ENCODE results near the gene ZNF722.
"Not testable (repeated sequence)": the region's sequence is repeated elsewhere in the genome, so short reads cannot be mapped to it uniquely, and the experiment has no call there.

ZNF722 gene
- total RNA-seq: 0 to 0.06 reads per million in 2 experiments

DNA sequence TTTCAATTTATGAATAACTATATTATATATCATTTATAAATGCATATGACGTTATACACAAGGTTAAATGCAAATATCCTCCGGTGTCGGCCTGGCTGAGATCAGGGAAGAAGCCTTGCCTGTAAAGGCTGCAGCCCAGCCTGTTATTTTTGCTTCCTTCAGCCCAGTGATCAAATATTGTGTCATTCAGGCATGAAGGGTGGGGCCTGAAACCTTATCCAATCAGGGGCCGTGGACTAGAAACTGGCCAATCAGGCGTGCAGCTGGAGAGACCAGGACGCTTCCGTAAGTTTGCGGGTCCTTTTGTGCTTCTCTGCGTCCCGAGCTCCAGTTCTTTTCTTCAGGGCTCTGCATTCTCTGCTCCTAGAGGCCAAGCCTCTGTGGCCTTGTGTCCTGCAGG is at the start of gene ZNF722:
TSS of gene ZNF722 (plus strand) at position 301 of the 400 bp plus-strand sequence. CDS start 113 bp downstream, outside the sequence.
- no peak for DNase-seq (ENCODE audit: low read depth)

DNA sequence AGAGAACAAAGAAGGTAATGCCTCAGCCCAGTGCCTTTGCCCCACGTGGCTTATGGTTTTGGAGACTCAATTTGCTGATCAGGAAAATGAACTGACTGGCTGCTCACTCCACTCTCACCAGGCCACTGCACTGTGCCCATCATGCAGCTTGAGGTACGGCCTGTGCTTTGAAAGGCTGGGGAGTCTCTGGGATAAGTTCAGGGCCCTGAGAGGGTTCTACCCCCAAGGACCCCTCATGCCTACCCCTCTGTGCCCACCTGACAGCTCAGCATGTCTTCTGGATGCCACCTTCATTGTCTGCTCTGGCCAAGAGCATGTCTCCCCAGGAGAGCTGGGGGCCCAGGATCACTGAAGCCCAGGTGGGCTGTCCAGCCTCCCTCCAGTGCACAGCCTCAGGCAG is 45.5 kb upstream of the ZNF722 start:
- no peak for DNase-seq (ENCODE audit: low read depth)

DNA sequence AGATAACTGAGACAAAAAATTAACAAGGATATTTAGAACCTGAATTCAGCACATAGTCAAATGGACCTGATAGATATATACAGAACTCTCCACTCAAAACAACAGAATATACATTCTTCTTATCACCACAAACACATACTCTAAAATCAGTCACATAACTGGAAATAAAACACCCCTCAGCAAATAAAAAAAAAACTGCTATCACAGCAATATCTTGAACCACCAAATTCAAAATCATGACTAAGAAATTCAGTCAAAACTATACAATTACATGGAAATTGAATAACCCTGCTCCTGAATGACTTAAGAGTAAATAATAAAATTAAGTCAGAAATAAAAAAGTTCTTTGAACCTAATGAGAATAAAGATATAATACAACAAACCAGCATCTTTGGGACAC is 30.0 kb upstream of the ZNF722 start:
- DNase-seq (ENCODE audit: low read depth): no peak

DNA sequence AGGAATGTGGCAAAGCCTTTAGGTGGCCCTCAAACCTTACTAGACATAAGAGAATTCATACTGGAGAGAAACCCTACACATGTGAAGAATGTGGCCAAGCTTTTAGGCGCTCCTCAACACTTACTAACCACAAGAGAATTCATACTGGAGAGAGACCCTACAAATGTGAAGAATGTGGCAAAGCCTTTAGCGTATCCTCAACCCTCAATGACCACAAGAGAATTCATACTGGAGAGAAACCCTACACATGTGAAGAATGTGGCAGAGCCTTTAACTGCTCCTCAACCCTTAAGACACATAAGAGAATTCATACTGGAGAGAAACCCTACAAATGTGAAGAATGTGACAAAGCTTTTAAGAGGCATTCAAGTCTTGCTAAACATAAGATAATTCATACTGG is 16.8 kb downstream of the ZNF722 start:
- not testable (repeated sequence) for DNase-seq (ENCODE audit: low read depth)

DNA sequence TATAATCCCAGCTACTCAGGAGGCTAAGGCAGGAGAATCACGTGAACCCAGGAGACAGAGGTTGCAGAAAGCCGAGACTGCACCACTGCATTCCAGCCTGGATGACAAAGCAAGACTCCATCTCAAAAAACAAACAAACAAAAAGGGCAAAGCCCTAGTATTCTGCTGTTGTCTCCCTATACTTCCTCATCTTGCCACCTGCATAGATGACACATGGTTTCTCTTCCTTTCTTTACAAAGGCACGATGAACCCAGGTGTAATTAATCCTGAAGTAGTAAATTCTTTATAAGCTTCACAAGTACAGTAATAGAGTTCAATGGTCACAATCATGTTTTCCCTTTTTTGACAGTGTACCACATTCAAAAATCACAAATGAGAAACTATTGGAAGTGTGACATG is 36.7 kb downstream of the ZNF722 start:
- no peak for DNase-seq (ENCODE audit: low read depth)

DNA sequence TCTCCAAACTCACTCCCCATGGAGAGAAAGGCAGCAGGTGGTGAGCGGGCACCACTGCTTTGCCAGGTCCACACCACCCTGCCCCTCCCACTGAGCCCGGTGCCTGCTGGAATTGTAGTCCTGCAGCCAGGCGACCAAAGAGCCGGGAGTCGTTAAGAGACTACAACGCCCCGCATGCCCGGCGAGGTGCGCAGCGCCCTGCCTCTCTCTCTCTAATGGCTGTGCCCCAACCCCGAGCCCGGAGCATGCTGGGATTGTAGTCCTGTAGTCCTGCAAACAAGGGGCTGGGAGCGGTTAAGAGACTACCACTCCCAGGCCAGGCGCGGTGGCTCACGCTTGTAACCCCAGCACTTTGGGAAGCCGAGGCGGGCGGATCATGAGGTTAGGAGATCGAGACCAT is 38.4 kb downstream of the ZNF722 start:
- no peak for DNase-seq (ENCODE audit: low read depth)

DNA sequence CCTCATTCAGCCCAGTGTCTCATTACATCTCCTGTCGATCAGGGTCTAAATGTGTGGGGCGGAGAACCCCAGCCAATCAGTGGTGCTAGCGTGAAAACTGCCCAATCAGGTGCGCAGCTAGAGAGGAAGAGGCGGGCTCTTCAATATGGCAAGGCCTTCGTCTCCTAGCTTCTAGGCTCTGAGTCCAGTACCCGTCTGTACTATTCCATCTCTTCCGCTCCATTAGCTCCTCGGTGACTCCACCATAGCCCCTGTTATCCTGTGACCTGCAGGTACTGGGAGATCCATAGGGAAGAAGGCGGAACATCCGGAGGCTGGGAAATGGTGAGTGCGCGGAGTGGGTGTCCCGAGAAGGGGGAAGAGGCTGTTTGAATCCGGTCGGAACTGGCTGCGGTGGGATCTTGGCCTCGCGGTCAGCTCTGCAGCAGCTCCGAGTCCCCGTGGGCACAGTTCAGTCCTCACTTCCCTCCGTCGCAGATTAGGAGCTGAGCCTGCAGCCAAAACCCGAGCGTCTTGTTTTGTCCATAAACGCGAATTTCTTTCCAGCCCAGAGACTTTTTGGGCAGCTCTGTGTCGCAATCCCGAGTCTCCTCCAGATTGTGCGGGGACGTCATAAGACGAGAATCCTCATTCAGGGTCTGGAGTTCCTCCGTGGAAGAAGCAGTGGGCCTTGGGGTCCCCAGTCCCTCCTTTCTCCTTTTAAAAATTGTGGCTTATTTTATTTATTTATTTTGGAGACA is 46.8 kb downstream of the ZNF722 start, which contains the start of gene ZNF727:
TSS of gene ZNF727 (plus strand) at position 134 of the 740 bp plus-strand sequence. CDS start at position 322, 188 bp downstream.
- no peak for DNase-seq (ENCODE audit: low read depth)

DNA sequence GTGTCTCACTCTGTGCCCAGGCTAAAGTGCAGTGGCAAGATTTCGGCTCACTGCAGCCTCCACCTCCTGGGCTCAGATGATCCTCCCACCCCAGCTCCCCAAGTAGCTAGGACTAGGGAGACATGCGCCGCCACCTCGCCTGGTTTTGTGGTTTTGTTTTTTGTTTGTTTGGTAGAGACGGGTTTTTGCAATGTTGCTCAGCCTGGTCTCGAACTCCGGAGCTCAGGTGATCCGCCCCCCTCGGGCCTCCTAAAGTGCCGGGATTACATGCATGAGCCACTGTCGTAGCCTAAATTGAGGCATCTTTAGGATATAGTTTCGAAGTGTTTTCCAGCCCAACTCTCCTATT is 47.4 kb downstream of the ZNF722 start:
- no peak for DNase-seq (ENCODE audit: low read depth)

All from T follicular helper cell (primary cell).